OCI-LY7 (cell line): ENCODE measurements around the gene EYA2.

Source experiments
- CTCF ChIP-seq: fragments of 200-600 bp; sonication (generic); conservative IDR thresholded peaks from 2 replicates; pipeline ENCODE4 v1.5.1; 2014; ENCODE audit warnings: mild to moderate bottlenecking, antibody characterized with exemption, low read length, moderate library complexity, mixed read lengths
- EZH2phosphoT487 ChIP-seq: fragments of 200-600 bp; sonication (generic); IDR thresholded peaks from 2 replicates; pipeline ENCODE4 v1.6.1; 2018; ENCODE audit warnings: low read depth, borderline replicate concordance, mild to moderate bottlenecking, mixed run types, antibody characterized with exemption, low read length, moderate library complexity, mixed read lengths

GRCh38 chr20:46974669-46975434 is 80.2 kb downstream of the EYA2 start:
- TF ChIP-seq EZH2phosphoT487 (no peak), CTCF (no peak)
